GM12891 (cell line): ENCODE results near the gene PRM3.
A peak's percentile ranks its signal among the peaks of the same experiment; 100 is the strongest.
"Not testable (repeated sequence)": the region's sequence is repeated elsewhere in the genome, so short reads cannot be mapped to it uniquely, and the experiment has no call there.

Experiments used
- DNase-seq: peaks from one replicate; pipeline ENCODE4 v3.0.0; 2011; ENCODE audit warnings: low spot score; ENCODE audit not compliant: insufficient read length
- FAIRE-seq: peaks from 2 replicates; lab custom pipeline; 2011; peaks lifted over from hg19 to GRCh38; lab: Jason Lieb, UNC
- PAX5 ChIP-seq: IDR thresholded peaks from 2 replicates; pipeline ENCODE4 v1.6.1; 2011; ENCODE audit warnings: low read length, moderate library complexity, mild to moderate bottlenecking; ENCODE audit not compliant: insufficient read depth, severe bottlenecking
- POLR2A ChIP-seq: IDR thresholded peaks from 2 replicates; pipeline ENCODE4 v1.6.1; 2011; ENCODE audit warnings: low read depth, low read length, control low read depth
- POLR2AphosphoS5 ChIP-seq: IDR thresholded peaks from 2 replicates; pipeline ENCODE4 v1.6.1; 2011; ENCODE audit warnings: low read depth, low read length, control low read depth
- POU2F2 ChIP-seq: IDR thresholded peaks from 2 replicates; pipeline ENCODE4 v1.6.1; 2011; ENCODE audit warnings: low read depth, mild to moderate bottlenecking, control low read depth, low read length, moderate library complexity
- SPI1 ChIP-seq: IDR thresholded peaks from 2 replicates; pipeline ENCODE4 v1.6.1; 2011; ENCODE audit warnings: low read depth, low read length, control low read depth
- TAF1 ChIP-seq: IDR thresholded peaks from 2 replicates; pipeline ENCODE4 v1.6.1; 2011; ENCODE audit warnings: low read depth, low read length, control low read depth

The PRM3 gene

GRCh38 chr16:11306381-11306780, 33.0 kb upstream of the PRM3 start:
- TF ChIP-seq POLR2AphosphoS5 (no peak), SPI1 (no peak)
- DNase-seq (no peak), FAIRE-seq (no peak)

DNA sequence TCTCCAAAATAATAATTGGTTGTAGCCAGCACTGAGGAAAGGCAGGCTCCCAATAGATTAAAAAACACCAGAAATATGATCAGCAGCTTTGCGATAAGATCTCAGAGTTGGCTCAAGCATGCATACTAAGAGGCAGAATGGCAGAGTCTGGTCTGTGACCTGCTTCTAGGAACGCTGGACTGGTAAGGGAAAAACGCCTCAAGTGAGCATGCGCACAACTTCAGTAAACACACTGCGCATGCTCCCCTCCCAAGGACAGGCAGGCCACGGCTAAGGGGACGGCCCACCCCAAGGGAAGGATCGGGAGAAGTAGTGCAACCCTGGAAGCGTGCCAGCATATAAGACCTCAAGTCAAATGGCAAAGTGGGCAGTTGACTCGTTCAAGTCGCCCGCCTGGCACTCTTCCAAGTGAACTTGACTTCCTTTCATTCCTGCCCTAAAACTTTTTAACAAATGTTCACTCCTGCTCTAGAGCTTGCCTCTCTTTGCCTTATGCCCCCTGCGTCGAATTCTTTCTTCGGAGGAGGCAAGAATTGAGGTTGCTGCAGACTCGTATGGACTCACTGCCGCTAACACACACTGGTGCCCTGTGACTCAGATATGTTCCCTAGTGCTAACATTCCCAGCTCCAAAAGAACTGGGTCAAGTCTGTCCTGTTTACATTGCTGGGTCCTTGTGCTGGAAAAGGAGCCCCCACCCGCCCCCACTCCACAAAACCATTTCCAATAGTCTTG, 30.1 kb upstream of the PRM3 start:
- TF ChIP-seq PAX5 (no peak), SPI1 (no peak), POLR2AphosphoS5 (no peak), POU2F2 (no peak), TAF1 (no peak), POLR2A (no peak)
- no peak for DNase-seq
- FAIRE-seq = no peak

DNA sequence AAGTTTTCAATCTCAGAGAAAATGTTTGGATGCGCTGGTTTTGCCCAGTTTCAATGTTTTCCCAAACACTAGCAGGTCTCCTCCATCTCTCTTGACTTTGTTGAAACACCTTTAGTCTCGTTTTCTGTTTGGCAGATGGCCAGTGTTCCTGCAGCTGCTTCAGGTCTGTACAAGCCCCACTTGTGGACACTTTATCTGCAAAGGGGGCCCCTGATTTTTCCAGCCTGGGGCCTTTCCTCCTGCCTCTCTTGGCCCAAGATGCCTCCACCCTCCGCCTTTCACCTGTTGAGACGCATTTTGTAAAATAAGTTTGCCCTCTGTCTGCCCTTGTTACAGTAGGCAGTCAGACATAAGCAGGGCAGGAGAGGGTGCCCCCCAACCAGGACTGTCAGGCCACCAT, 29.5 kb upstream of the PRM3 start:
- FAIRE-seq (no peak), DNase-seq (no peak)
- no peak for TF ChIP-seq POU2F2

- FAIRE-seq = no peak
- no peak for DNase-seq
- TF ChIP-seq POLR2A (no peak), POLR2AphosphoS5 (no peak), TAF1 (no peak), POU2F2 (no peak), PAX5 (no peak), SPI1 (no peak)
Measured at GRCh38 chr16:11301645-11302501, 28.4 kb upstream of the PRM3 start.

DNA sequence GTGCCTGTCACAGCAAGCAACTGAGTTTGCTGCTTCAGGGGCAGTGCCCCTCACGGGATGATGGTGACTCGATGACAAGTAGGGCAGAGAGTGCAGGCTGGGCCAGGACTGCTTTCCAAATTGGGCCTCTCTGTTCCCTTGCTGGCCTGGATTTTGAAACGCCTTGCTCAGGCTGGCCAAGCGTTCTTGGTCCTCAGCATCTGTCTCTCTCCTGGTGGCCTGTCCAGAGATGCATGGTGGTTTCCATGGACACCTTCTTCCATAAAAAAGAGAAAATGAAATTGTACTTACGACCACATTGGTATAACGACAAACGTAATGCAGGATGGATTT, 27.1 kb upstream of the PRM3 start:
- TF ChIP-seq POU2F2 = no peak
- TF ChIP-seq SPI1 = no peak
- TF ChIP-seq PAX5 = no peak
- no peak for TF ChIP-seq POLR2AphosphoS5
- TF ChIP-seq POLR2A = no peak
- TF ChIP-seq TAF1 = no peak
- no peak for DNase-seq
- FAIRE-seq = no peak

DNA sequence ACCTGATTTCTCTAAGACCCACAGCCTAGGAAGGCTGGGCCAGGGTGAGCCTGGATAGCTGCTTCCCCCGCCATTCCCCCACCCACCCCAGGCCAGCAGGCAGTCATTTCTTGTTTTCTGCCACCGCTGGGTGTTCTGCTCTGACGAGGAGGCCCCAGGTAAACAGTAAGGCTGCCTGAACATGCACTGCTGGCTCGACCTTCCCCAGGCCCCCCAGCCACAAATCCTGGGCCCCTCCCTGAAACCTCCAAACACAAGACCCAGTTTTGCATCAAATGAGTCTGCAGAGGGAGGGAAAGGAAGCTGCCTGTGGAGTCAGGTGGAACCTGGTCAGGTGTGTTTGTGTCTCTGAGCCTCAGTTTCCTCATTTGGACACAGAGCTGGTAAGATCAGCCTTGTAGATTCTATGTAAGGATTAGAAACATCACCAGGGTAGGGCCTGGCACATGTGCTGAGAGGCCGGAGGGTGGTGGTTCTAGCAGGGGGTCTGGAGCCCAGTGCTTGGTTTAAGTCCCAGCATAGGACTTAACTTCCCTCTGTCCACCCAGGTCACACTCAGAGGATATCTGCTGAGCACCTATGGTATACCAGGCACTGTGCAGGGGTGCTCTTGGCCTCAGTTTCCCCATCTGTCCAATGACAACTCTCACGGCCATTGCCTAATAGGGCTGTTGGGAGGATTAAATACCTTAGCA, 26.6 kb upstream of the PRM3 start:
- FAIRE-seq = no peak
- no peak for TF ChIP-seq SPI1
- TF ChIP-seq TAF1 = no peak
- no peak for TF ChIP-seq PAX5
- no peak for TF ChIP-seq POLR2AphosphoS5
- DNase-seq = no peak

- DNase-seq, FAIRE-seq: not testable (repeated sequence)
- TF ChIP-seq SPI1 = peak; percentile 11; the same call in 1 of the 2 replicates
- TF ChIP-seq POU2F2 = peak; percentile 75; the same call in 1 of the 2 replicates
Measured at GRCh38 chr16:11298950-11299547, 25.6 kb upstream of the PRM3 start.

DNA sequence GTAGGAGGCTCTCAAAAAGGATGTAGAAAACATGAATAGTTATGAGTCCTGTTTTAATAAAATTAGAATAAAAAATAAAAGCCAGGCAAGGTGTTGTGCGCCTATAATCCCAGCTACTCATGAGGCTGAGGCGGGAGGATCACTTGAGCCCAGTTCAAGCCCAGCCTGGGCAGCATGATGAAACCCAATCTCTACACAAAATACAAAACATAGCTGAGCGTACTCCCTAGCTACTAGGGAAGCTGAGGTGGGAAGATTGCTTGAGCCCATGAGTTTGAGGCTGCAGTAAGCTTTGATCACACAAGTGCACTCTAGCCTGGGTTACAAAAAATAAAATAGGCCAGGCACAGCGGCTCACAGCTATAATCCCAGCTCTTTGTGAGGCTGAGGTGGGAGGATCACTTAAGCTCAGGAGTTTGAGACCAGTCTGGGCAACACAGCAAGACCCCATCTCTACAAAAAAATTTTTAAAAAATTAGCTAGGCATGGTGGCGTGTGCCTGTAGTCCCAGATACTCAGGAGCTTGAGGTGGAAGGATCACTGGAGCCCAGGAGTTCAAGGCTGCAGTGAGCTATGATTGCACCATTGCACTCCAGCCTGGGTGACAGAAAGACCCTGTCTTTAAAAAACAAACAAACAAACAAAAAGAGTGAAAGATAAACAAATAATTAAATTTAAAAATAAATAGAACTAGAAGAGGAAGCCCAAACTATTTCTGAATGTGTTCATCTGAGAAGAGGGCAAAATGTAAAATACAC, 24.9 kb upstream of the PRM3 start:
- no peak for TF ChIP-seq SPI1
- no peak for TF ChIP-seq TAF1
- TF ChIP-seq POLR2A = no peak
- TF ChIP-seq POU2F2 = no peak
- TF ChIP-seq PAX5 = no peak
- no peak for TF ChIP-seq POLR2AphosphoS5
- peak; percentile 61 for FAIRE-seq
- DNase-seq = no peak

- TF ChIP-seq POU2F2 = peak; percentile 76
- no peak for TF ChIP-seq PAX5
- TF ChIP-seq POLR2A = peak; percentile 29; the same call in 1 of the 2 replicates
- peak; percentile 51 for DNase-seq
- FAIRE-seq = peak; percentile 96
Measured at GRCh38 chr16:11297492-11298142, 24.2 kb upstream of the PRM3 start.
